ENCODE measurements around the gene TC2N. TPM values are rescaled to one million over a fixed set of nuclear protein-coding genes. Genes with fewer than 3 reads are reported as not detected.

The TC2N gene
- total RNA-seq, 1 experiment from 2014 or later: 82.7 TPM

DNA sequence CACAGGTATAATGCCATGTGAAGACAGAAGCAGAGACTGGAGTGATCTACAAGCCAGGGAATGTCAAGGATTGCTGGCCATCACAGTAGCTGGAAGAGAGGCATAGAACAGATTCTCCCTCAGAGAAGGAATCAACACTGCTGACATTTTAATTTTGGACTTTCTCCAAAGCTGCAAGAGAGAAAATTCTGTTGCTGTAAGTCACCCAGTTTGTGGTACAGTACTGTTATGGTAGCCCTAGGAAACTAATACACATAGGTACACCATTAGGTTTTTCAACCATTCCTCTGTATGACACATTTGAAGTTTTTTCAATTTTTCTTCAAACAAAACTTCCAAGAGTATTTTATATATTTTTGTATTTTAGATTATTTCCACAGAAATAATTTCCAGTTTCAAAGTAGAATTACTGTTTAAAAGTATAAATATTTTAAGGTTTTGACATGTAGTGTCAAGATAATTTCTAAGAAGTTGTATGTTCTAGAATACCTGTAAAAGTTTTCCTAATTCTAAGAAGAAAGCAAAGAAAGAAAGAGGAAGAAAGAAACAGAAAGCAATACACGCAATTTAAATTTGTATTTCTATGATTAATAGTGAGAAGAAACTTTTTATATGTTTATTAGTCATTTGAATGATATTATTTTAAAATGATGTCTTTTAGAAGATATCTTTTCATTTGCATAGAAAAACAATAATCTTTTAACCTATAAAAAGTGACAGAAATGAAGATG is 70.6 kb downstream of the TC2N start:
- H3K36me3 Mint-ChIP-seq (ENCODE audit: insufficient read depth, unreplicated experiment): peaks cover 15% of the 10 kb centered on the region
- CTCF ChIA-PET: no interaction called here

DNA sequence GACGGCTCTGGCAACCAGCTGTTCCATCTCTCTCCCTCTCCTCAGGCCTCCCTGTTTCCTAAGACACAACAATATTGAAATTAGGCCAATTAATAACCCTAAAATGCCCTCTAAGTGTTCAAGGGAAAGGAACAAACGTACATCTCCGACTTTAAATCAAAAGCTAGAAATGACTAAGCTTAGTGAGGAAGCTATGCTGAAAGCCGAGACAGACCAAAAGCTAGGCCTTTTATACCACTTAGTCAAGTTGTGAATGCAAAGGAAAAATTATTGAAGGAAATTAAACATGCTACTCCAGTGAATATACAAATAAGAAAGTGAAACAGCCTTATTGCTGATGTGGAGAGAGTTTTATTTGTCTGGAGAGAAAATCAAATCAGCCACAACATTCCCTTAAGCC is 73.6 kb downstream of the TC2N start:
- peaks cover 15% of the 10 kb centered on the region for H3K36me3 Mint-ChIP-seq (ENCODE audit: insufficient read depth, unreplicated experiment)
- no peak overlapping the region for H3K4me3 Mint-ChIP-seq (ENCODE audit: low read depth, unreplicated experiment)
- no peak overlapping the region for H3K27ac Mint-ChIP-seq (ENCODE audit: unreplicated experiment)
- no peaks in the 10 kb centered on the region for H3K9me3 Mint-ChIP-seq (ENCODE audit: low read depth, unreplicated experiment)
- BruUV-seq (replicated peaks): no TSS peak
- no peaks in the 10 kb centered on the region for H3K4me1 Mint-ChIP-seq (ENCODE audit: low read depth, unreplicated experiment)
- CTCF ChIA-PET: no interaction called here
- TF ChIP-seq, protein P1, sequence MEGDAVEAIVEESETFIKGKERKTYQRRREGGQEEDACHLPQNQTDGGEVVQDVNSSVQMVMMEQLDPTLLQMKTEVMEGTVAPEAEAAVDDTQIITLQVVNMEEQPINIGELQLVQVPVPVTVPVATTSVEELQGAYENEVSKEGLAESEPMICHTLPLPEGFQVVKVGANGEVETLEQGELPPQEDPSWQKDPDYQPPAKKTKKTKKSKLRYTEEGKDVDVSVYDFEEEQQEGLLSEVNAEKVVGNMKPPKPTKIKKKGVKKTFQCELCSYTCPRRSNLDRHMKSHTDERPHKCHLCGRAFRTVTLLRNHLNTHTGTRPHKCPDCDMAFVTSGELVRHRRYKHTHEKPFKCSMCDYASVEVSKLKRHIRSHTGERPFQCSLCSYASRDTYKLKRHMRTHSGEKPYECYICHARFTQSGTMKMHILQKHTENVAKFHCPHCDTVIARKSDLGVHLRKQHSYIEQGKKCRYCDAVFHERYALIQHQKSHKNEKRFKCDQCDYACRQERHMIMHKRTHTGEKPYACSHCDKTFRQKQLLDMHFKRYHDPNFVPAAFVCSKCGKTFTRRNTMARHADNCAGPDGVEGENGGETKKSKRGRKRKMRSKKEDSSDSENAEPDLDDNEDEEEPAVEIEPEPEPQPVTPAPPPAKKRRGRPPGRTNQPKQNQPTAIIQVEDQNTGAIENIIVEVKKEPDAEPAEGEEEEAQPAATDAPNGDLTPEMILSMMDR (IDR thresholded peaks at IDR 0.05; ENCODE audit: unreplicated experiment): no peak
- no peaks in the 10 kb centered on the region for H3K27me3 Mint-ChIP-seq (ENCODE audit: unreplicated experiment)
- no peak for DNase-seq
- intact Hi-C loops (cut with micrococcal nuclease; ENCODE audit: unreplicated experiment): no loop called here

More for the DNA sequence above, 70.6 kb downstream of the TC2N start:
- TF ChIP-seq, protein P1 (IDR thresholded peaks at IDR 0.05; ENCODE audit: unreplicated experiment): no peak
- H3K4me1 Mint-ChIP-seq (ENCODE audit: low read depth, unreplicated experiment): no peaks in the 10 kb centered on the region
- H3K9me3 Mint-ChIP-seq (ENCODE audit: low read depth, unreplicated experiment): no peaks in the 10 kb centered on the region
- DNase-seq: no peak
- no peaks in the 10 kb centered on the region for H3K27me3 Mint-ChIP-seq (ENCODE audit: unreplicated experiment)
- H3K4me3 Mint-ChIP-seq (ENCODE audit: low read depth, unreplicated experiment): no peak overlapping the region
- intact Hi-C loops (cut with micrococcal nuclease; ENCODE audit: unreplicated experiment): no loop called here
- BruUV-seq (replicated peaks): no TSS peak
- H3K27ac Mint-ChIP-seq (ENCODE audit: unreplicated experiment): no peak overlapping the region

DNA sequence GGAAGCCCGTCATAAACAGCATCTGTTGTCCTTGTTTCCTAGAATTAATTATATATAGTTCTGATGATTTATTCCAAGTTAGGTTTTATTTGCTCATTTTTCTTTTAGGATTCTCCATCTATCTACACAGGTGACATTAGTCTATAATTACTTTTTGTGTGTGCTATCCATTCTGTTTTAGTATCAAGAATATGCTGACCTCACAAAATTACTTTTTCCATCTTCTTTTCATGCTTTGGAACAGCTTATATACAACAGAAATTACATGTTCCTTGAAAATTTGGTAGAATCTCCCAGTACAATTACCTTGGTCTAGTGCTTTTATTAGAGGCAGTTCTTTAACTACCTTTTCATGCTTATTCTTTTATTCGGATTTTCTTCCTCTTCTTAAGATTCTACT is 81.1 kb downstream of the TC2N start:
- Mint-ChIP-seq H3K36me3 (ENCODE audit: insufficient read depth, unreplicated experiment) (peaks cover 6% of the 10 kb centered on the region), H3K9me3 (ENCODE audit: low read depth, unreplicated experiment) (no peaks in the 10 kb centered on the region), H3K4me3 (ENCODE audit: low read depth, unreplicated experiment) (no peak overlapping the region), H3K27ac (ENCODE audit: unreplicated experiment) (no peak overlapping the region), H3K4me1 (ENCODE audit: low read depth, unreplicated experiment) (no peaks in the 10 kb centered on the region), H3K27me3 (ENCODE audit: unreplicated experiment) (no peaks in the 10 kb centered on the region)
- TF ChIP-seq, protein P1 (IDR thresholded peaks at IDR 0.05; ENCODE audit: unreplicated experiment): no peak
- no TSS peak for BruUV-seq (replicated peaks)
- intact Hi-C loops (cut with micrococcal nuclease; ENCODE audit: unreplicated experiment): no loop called here
- no peak for DNase-seq
- CTCF ChIA-PET: no interaction called here

DNA sequence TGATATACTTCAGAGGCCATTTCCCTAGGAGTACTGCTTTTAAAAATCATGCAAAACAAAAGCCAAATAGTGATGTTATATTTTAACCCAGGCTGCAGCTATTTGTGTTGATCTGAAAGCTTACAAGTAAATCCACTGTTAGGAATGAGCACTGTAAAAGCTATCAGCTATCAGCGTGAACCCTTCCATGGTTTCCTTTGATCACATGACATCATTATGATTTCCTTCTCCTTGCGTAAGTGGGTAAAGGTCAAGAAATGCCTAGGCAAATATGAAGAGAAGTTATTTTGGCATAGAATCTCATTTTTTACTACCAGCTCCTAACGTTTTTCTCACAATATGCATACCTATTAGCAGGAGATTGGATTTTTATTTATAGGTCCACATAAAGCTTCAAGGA is 86.9 kb downstream of the TC2N start:
- H3K4me1 Mint-ChIP-seq (ENCODE audit: low read depth, unreplicated experiment): no peaks in the 10 kb centered on the region
- H3K9me3 Mint-ChIP-seq (ENCODE audit: low read depth, unreplicated experiment): no peaks in the 10 kb centered on the region
- CTCF ChIA-PET: no interaction called here
- DNase-seq: no peak
- BruUV-seq (replicated peaks): no TSS peak
- intact Hi-C loops (cut with micrococcal nuclease; ENCODE audit: unreplicated experiment): no loop called here
- H3K27me3 Mint-ChIP-seq (ENCODE audit: unreplicated experiment): no peaks in the 10 kb centered on the region
- TF ChIP-seq, protein P1 (IDR thresholded peaks at IDR 0.05; ENCODE audit: unreplicated experiment): no peak
- no peaks in the 10 kb centered on the region for H3K36me3 Mint-ChIP-seq (ENCODE audit: insufficient read depth, unreplicated experiment)
- peak overlapping the region; percentile 33 for H3K27ac Mint-ChIP-seq (ENCODE audit: unreplicated experiment)
- H3K4me3 Mint-ChIP-seq (ENCODE audit: low read depth, unreplicated experiment): no peak overlapping the region

Measured in Calu3 (cell line).